OCI-LY1 (cell line): Measurements from ENCODE around the gene ATP1A3.

Experiments used
- H2AFZ ChIP-seq: fragments of 200-600 bp; sonication (generic), shearing (Covaris generic); 2 replicates; pipeline ENCODE4 v1.6.0; 2014; ENCODE audit warnings: antibody characterized with exemption, mild to moderate bottlenecking, low read length
- H3F3A ChIP-seq: fragments of 200-600 bp; sonication (generic), shearing (Covaris generic); 2 replicates; pipeline ENCODE4 v1.6.0; 2014; ENCODE audit warnings: mild to moderate bottlenecking, antibody characterized with exemption, low read length, moderate library complexity; ENCODE audit not compliant: insufficient read depth
- H3K27ac ChIP-seq: fragments of 200-600 bp; sonication (generic); 2 replicates; pipeline ENCODE4 v1.5.1; 2014; ENCODE audit warnings: low read length, mixed run types, mild to moderate bottlenecking, low read depth; ENCODE audit not compliant: poor library complexity, severe bottlenecking
- H3K27me3 ChIP-seq: fragments of 200-600 bp; sonication (generic); 2 replicates; pipeline ENCODE4 v1.6.0; 2014; ENCODE audit warnings: antibody characterized with exemption, mild to moderate bottlenecking, low read length, moderate library complexity; ENCODE audit not compliant: insufficient read depth
- H3K36me3 ChIP-seq: fragments of 200-600 bp; sonication (generic); 2 replicates; pipeline ENCODE4 v1.6.1; 2014; ENCODE audit warnings: mild to moderate bottlenecking, antibody characterized with exemption, low read length, moderate library complexity, mixed read lengths; ENCODE audit not compliant: insufficient read depth
- H3K4me1 ChIP-seq: fragments of 200-600 bp; sonication (generic); 2 replicates; pipeline ENCODE4 v1.5.1; 2014; ENCODE audit warnings: mild to moderate bottlenecking, low read length, moderate library complexity; ENCODE audit not compliant: insufficient read depth, severe bottlenecking
- H3K4me2 ChIP-seq: fragments of 200-600 bp; sonication (generic), shearing (Covaris generic); 2 replicates; pipeline ENCODE4 v1.6.1; 2014; ENCODE audit warnings: low read length
- H3K4me3 ChIP-seq: fragments of 200-600 bp; sonication (generic); 2 replicates; pipeline ENCODE4 v1.5.1; 2014; ENCODE audit warnings: low read length, low read depth, mild to moderate bottlenecking, mixed read lengths; ENCODE audit not compliant: poor library complexity, severe bottlenecking
- H3K79me2 ChIP-seq: fragments of 200-600 bp; shearing (Covaris generic); 2 replicates; pipeline ENCODE4 v1.6.1; 2016; ENCODE audit warnings: mixed run types, low read length, mixed read lengths; ENCODE audit not compliant: insufficient read depth
- H3K9ac ChIP-seq: fragments of 200-600 bp; sonication (generic), shearing (Covaris generic); 2 replicates; pipeline ENCODE4 v1.6.1; 2014; ENCODE audit warnings: mild to moderate bottlenecking, low read length, mixed read lengths
- H3K9me2 ChIP-seq: fragments of 200-600 bp; sonication (generic), shearing (Covaris generic); 2 replicates; pipeline ENCODE4 v1.6.1; 2014; ENCODE audit warnings: low read depth, mild to moderate bottlenecking, low read length, mixed read lengths
- H3K9me3 ChIP-seq: fragments of 200-600 bp; shearing (Covaris generic); 2 replicates; pipeline ENCODE4 v1.6.1; 2014; ENCODE audit warnings: low read length, mixed read lengths
- H4K20me1 ChIP-seq: fragments of 200-600 bp; sonication (generic), shearing (Covaris generic); 2 replicates; pipeline ENCODE4 v1.6.0; 2016; ENCODE audit warnings: mild to moderate bottlenecking, low read length; ENCODE audit not compliant: insufficient read depth
- CTCF ChIP-seq: fragments of 200-600 bp; sonication (generic), shearing (Covaris generic); IDR thresholded peaks from 2 replicates; pipeline ENCODE4 v1.5.1; 2017; ENCODE audit warnings: mild to moderate bottlenecking, antibody characterized with exemption, low read length, moderate library complexity, mixed read lengths
- EZH2 ChIP-seq: fragments of 200-600 bp; sonication (generic), shearing (Covaris generic); IDR thresholded peaks from 2 replicates; pipeline ENCODE4 v1.8.0; 2017; ENCODE audit warnings: borderline replicate concordance, mixed run types, mild to moderate bottlenecking, antibody characterized with exemption, low read length, moderate library complexity, mixed read lengths

ATP1A3 gene

GRCh38 chr19:41955521-41955920, 38.5 kb downstream of the ATP1A3 start:
- Histone ChIP-seq H2AFZ (no peak overlapping the region), H3K27me3 (no peaks in the 10 kb centered on the region), H3K4me3 (no peak overlapping the region), H4K20me1 (no peaks in the 10 kb centered on the region), H3K9ac (no peak overlapping the region), H3F3A (no peaks in the 10 kb centered on the region), H3K36me3 (peaks cover 17% of the 10 kb centered on the region; the same call in 1 of the 2 replicates), H3K9me2 (no peaks in the 10 kb centered on the region), H3K9me3 (no peaks in the 10 kb centered on the region), H3K79me2 (no peaks in the 10 kb centered on the region), H3K4me2 (no peak overlapping the region), H3K27ac (no peak overlapping the region), H3K4me1 (peaks cover 36% of the 10 kb centered on the region)
- TF ChIP-seq CTCF (no peak), EZH2 (no peak)

DNA sequence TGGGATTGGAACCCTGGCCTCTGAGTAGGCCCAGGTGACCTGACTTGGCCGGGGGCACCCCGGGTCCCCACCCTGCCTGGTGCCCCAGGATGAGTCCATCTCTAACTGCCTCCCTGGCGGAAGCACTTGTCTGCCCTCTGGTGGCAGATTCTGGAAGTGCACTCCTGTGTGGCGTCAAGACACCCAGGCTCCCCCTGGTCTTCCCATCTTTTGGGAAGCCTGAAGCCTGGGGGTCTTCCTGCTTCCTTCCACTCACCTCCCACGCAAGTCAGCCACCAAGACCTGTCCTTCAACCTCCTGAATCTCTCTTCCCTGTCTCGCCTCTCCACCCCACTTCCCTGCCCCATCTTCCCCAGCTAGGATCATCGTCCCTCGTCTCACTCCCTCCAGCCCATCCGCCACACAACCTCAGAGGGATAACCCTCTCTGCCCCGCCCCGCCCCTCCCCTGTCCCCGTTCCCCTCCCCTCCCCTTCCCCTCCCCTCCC, 42.3 kb downstream of the ATP1A3 start:
- Histone ChIP-seq H3K36me3 (peaks cover 17% of the 10 kb centered on the region; the same call in 1 of the 2 replicates), H3K9ac (no peak overlapping the region), H3K4me1 (peaks cover 37% of the 10 kb centered on the region), H3K4me3 (no peak overlapping the region), H3K27ac (no peak overlapping the region), H3K79me2 (no peaks in the 10 kb centered on the region), H2AFZ (no peak overlapping the region), H3K9me2 (no peaks in the 10 kb centered on the region), H3K4me2 (no peak overlapping the region; the same call in 1 of the 2 replicates), H4K20me1 (no peaks in the 10 kb centered on the region), H3K27me3 (no peaks in the 10 kb centered on the region), H3K9me3 (no peaks in the 10 kb centered on the region), H3F3A (no peaks in the 10 kb centered on the region)
- no peak for TF ChIP-seq EZH2
- TF ChIP-seq CTCF: peak; percentile 97

DNA sequence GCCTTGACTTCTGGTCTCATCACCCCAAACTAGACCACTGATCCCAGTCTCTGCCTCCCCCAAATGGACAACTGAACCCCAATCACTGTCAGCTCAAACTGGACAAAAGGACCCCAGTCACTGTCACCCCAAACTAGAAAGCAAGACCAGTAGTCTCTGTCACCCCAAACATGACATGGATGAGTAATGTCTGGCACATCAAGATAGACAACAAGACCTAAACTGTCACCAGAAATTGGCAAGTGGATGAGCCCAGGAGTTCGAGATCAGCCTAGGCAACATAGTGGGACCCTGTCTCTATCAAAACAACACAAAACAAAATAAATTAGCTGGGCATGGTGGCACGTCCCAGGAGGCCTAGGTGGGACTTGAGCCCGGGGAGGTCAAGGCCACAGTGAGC, 46.9 kb downstream of the ATP1A3 start:
- no peaks in the 10 kb centered on the region for H3F3A ChIP-seq
- no peak overlapping the region for H3K4me3 ChIP-seq
- no peak overlapping the region for H3K9ac ChIP-seq
- H3K9me3 ChIP-seq: no peaks in the 10 kb centered on the region
- H3K79me2 ChIP-seq: no peaks in the 10 kb centered on the region
- no peaks in the 10 kb centered on the region for H4K20me1 ChIP-seq
- no peak for TF ChIP-seq CTCF
- no peak for TF ChIP-seq EZH2
- no peak overlapping the region for H3K4me2 ChIP-seq
- peaks cover 59% of the 10 kb centered on the region for H3K4me1 ChIP-seq
- no peaks in the 10 kb centered on the region for H3K9me2 ChIP-seq
- peak overlapping the region; percentile 93 for H3K27ac ChIP-seq
- H2AFZ ChIP-seq: no peak overlapping the region
- no peaks in the 10 kb centered on the region for H3K36me3 ChIP-seq
- no peaks in the 10 kb centered on the region for H3K27me3 ChIP-seq
